ENCODE measurements around the gene SETX.

DNA sequence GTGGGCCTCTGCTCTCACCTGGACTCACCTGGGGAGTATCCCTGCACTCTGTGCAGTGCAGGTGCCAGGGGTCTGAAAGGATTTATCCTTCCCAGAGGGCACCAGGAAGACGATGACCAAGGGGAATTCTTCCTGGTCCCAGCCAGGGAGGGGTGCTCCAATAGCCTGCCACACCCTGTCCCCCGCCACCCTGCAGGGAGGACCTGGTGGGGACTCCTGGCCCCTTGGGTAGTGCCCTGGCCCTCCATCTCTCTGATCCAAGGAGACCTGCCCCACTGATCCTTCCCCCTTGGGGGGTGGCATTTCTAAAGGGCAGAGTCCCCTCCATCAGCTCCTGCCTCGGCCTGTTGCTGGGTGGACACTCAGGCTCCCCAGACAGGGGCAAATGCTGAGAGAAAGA is 122.3 kb downstream of the SETX start:
- TF ChIP-seq CTCF (IDR thresholded peaks at IDR 0.05; ENCODE audit: low read length): no peak
- TF ChIP-seq EZH2 (IDR thresholded peaks at IDR 0.05; ENCODE audit: borderline replicate concordance, low read length): no peak
